ENCODE results near the gene POLN. TPM values are rescaled to one million over a fixed set of nuclear protein-coding genes. Genes with fewer than 3 reads are reported as not detected.

POLN gene
- total RNA-seq, 2 experiments from 2014 or later: 2.1 to 2.3 TPM

DNA sequence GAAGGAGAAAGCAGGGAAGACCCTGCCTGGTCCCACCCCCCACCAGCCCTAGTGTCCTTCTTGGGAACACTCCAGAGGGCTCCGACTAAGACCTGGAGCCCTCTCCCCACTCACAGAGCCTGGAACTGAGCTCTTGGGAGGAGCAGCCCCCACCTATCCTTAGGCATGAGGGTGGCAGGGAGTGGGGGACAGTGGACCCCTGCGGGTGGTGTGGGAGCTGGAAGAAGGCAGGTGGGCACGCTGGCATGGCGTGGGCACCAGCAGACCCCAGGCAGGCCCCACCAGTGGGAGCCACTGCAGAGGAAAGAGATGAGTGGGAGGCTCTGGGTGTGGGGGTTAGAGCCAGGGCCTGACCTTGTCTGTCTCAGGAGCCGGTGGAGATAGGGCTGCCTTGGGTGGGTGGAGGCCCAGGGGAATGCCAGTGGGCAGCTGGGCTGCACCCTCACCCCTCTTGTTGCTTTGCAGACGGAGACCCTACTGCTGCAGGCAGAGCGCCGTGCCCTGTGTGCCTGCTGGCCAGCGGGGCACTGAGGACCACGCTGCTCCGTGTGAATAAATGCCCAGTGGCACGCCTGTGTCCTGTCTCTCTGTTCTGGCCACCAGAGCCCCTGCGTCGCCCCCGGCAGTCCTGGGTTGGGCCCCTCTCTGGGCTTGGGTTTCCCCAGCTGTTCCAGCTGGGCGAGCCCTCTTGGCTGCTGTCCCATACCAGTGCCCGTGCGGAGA is 198.4 kb downstream of the POLN start:
- no peaks in the 10 kb centered on the region for H3K36me3 ChIP-seq (ENCODE audit: insufficient read depth, low read length)
- peaks cover 6% of the 10 kb centered on the region for H3K4me1 Mint-ChIP-seq (ENCODE audit: low read depth)
- H3K27me3 Mint-ChIP-seq: peaks cover 31% of the 10 kb centered on the region
- H3K4me3 ChIP-seq (ENCODE audit: low read length): no peak overlapping the region
- ChIA-PET CTCF (no interaction called here), POLR2A (no interaction called here)
- H3K9me3 Mint-ChIP-seq: no peaks in the 10 kb centered on the region
- peaks cover 27% of the 10 kb centered on the region for H3K4me1 ChIP-seq (ENCODE audit: insufficient read depth, low read length)
- peak overlapping the region; percentile 81 for H3K4me3 Mint-ChIP-seq
- ATAC-seq (ENCODE audit: poor library complexity) (no peak), DNase-seq (peak in 2 of 14 experiments; percentile 20 to 28)
- intact Hi-C loops (cut with DNase I, micrococcal nuclease): no loop called here
- H3K27me3 ChIP-seq (ENCODE audit: control insufficient read depth in 1 of 2, insufficient read depth in 2 of 2, low read length in 2 of 2): peaks cover 18 to 20% of the 10 kb centered on the region in 2 experiments
- H3K36me3 Mint-ChIP-seq (ENCODE audit: low read depth): no peaks in the 10 kb centered on the region
- H3K9me3 ChIP-seq (ENCODE audit: control insufficient read depth in 1 of 2, insufficient read depth in 1 of 2, low read length in 2 of 2): peaks cover 0 to 37% of the 10 kb centered on the region in 2 experiments
- no peak overlapping the region for H3K27ac Mint-ChIP-seq
- TF ChIP-seq, protein P1, sequence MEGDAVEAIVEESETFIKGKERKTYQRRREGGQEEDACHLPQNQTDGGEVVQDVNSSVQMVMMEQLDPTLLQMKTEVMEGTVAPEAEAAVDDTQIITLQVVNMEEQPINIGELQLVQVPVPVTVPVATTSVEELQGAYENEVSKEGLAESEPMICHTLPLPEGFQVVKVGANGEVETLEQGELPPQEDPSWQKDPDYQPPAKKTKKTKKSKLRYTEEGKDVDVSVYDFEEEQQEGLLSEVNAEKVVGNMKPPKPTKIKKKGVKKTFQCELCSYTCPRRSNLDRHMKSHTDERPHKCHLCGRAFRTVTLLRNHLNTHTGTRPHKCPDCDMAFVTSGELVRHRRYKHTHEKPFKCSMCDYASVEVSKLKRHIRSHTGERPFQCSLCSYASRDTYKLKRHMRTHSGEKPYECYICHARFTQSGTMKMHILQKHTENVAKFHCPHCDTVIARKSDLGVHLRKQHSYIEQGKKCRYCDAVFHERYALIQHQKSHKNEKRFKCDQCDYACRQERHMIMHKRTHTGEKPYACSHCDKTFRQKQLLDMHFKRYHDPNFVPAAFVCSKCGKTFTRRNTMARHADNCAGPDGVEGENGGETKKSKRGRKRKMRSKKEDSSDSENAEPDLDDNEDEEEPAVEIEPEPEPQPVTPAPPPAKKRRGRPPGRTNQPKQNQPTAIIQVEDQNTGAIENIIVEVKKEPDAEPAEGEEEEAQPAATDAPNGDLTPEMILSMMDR (IDR thresholded peaks at IDR 0.05): no peak
- H3K27ac ChIP-seq (ENCODE audit: low read depth in 1 of 2, low read length in 2 of 2): no peak overlapping the region

DNA sequence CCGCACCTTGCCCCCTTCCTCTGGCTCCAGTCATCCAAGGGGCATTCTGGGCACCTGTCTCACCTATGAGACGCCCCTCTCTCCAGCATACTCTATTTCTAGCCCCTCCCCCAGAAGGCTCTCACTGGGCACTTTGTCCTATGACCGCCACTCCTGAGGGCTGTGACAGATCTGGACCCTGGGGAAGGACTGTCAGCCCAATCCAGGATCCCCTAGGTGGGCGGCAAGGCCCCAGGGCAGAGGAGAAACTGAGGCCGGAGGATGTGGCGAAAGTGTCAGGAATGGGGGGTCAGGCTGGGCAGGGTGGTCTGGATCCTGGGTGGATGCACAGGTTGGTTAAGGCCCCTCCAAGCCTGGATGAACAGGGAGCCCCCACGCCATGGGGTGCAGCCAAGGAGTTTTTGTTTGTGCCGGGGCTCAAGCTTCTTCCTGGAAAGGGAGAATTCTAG is 198.9 kb downstream of the POLN start:
- CTCF ChIA-PET: no interaction called here
- no peaks in the 10 kb centered on the region for H3K36me3 Mint-ChIP-seq (ENCODE audit: low read depth)

DNA sequence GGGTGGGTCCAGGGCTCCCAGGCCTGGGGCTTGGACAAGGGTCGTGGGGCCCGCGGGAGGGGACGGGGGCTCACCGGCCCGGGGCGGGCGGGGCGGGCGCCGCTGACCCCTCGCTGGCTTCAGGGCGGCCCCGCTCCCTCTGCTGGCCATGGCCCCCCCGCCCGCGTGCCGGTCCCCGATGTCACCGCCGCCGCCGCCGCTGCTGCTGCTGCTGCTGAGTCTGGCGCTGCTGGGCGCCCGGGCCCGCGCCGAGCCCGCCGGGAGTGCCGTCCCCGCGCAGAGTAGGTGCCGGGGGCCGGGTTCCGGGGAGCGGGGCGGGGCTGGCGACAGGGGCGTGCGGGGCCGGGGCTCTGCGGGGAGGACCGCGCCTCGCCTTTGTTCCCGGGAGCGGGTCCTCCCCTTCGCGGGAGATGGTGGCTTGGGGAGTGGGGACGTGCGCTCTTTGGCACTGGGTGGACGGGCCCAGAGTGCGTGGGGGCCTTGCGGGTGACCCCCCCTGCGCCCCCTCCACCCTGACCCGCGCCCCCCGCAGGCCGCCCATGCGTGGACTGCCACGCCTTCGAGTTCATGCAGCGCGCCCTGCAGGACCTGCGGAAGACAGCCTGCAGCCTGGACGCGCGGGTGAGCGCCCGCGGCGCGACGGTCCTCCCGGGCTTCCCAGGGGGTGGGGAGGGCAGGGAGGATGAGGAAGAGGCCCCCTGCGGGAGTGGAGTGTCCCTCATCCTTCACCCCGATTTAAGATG is 199.5 kb downstream of the POLN start:
- Histone ChIP-seq H3K27ac (ENCODE audit: low read depth in 1 of 2, low read length in 2 of 2) (no peak overlapping the region), H3K4me1 (ENCODE audit: insufficient read depth, low read length) (peaks cover 27% of the 10 kb centered on the region), H3K9me3 (ENCODE audit: control insufficient read depth in 1 of 2, insufficient read depth in 1 of 2, low read length in 2 of 2) (peaks cover 0 to 27% of the 10 kb centered on the region in 2 experiments), H3K36me3 (ENCODE audit: insufficient read depth, low read length) (no peaks in the 10 kb centered on the region), H3K27me3 (ENCODE audit: control insufficient read depth in 1 of 2, insufficient read depth in 2 of 2, low read length in 2 of 2) (peaks cover 10 to 20% of the 10 kb centered on the region in 2 experiments), H3K4me3 (ENCODE audit: low read length) (peak overlapping the region; percentile 78)
- ChIA-PET POLR2A (no interaction called here), CTCF (no interaction called here)
- Mint-ChIP-seq H3K4me3 (peak overlapping the region; percentile 81), H3K27me3 (peaks cover 31% of the 10 kb centered on the region), H3K36me3 (ENCODE audit: low read depth) (no peaks in the 10 kb centered on the region), H3K9me3 (no peaks in the 10 kb centered on the region), H3K27ac (no peak overlapping the region), H3K4me1 (ENCODE audit: low read depth) (peaks cover 6% of the 10 kb centered on the region)
- TF ChIP-seq, protein P1 (IDR thresholded peaks at IDR 0.05): no peak
- ATAC-seq (ENCODE audit: poor library complexity) (peak; percentile 62), DNase-seq (peak in 9 of 14 experiments; percentile 25 to 69 (median 44))
- intact Hi-C loops (cut with DNase I, micrococcal nuclease): no loop called here

More for the DNA sequence above, 198.9 kb downstream of the POLN start:
- H3K27ac Mint-ChIP-seq: no peak overlapping the region
- peaks cover 31% of the 10 kb centered on the region for H3K27me3 Mint-ChIP-seq
- Histone ChIP-seq H3K27ac (ENCODE audit: low read depth in 1 of 2, low read length in 2 of 2) (no peak overlapping the region), H3K36me3 (ENCODE audit: insufficient read depth, low read length) (no peaks in the 10 kb centered on the region), H3K4me1 (ENCODE audit: insufficient read depth, low read length) (peaks cover 27% of the 10 kb centered on the region), H3K9me3 (ENCODE audit: control insufficient read depth in 1 of 2, insufficient read depth in 1 of 2, low read length in 2 of 2) (peaks cover 0 to 33% of the 10 kb centered on the region in 2 experiments), H3K4me3 (ENCODE audit: low read length) (peak overlapping the region; percentile 25), H3K27me3 (ENCODE audit: control insufficient read depth in 1 of 2, insufficient read depth in 2 of 2, low read length in 2 of 2) (peaks cover 16 to 20% of the 10 kb centered on the region in 2 experiments)
- H3K9me3 Mint-ChIP-seq: no peaks in the 10 kb centered on the region
- H3K4me1 Mint-ChIP-seq (ENCODE audit: low read depth): peaks cover 6% of the 10 kb centered on the region
- POLR2A ChIA-PET: no interaction called here
- intact Hi-C loops (cut with DNase I, micrococcal nuclease): no loop called here
- peak overlapping the region; percentile 81 for H3K4me3 Mint-ChIP-seq
- peak in 1 of 14 experiments; percentile 20 for DNase-seq
- no peak for ATAC-seq (ENCODE audit: poor library complexity)
- TF ChIP-seq, protein P1 (IDR thresholded peaks at IDR 0.05): no peak
